Karpas-422 (cell line): Measurements from ENCODE around the gene EFR3B. TPM values are rescaled to one million over a fixed set of nuclear protein-coding genes. Genes with fewer than 3 reads are reported as not detected.

ENCODE experiments used
- DNase-seq: peaks from one replicate; pipeline ENCODE4 v3.0.0-alpha.2; 2015
- H2AFZ ChIP-seq: fragments of 200-600 bp; sonication (generic); 2 replicates; pipeline ENCODE4 v1.6.1; 2014; ENCODE audit warnings: antibody characterized with exemption, low read length, mixed read lengths
- H3K27ac ChIP-seq: fragments of 200-600 bp; sonication (generic); 2 replicates; pipeline ENCODE4 v1.5.1; 2014; ENCODE audit warnings: mild to moderate bottlenecking, low read length, moderate library complexity
- H3K27me3 ChIP-seq: fragments of 200-600 bp; sonication (generic); 2 replicates; pipeline ENCODE4 v1.6.1; 2014; ENCODE audit warnings: low read length, mixed read lengths
- H3K36me3 ChIP-seq: fragments of 200-600 bp; sonication (generic); 2 replicates; pipeline ENCODE4 v1.6.1; 2014; ENCODE audit warnings: low read length, mixed read lengths; ENCODE audit not compliant: insufficient read depth
- H3K4me1 ChIP-seq: fragments of 200-600 bp; sonication (generic); 2 replicates; pipeline ENCODE4 v1.6.1; 2014; ENCODE audit warnings: mild to moderate bottlenecking, low read length, mixed read lengths
- H3K4me2 ChIP-seq: fragments of 200-600 bp; sonication (generic); 2 replicates; pipeline ENCODE4 v1.6.1; 2014; ENCODE audit warnings: low read length, low read depth, mild to moderate bottlenecking; ENCODE audit not compliant: poor library complexity, severe bottlenecking
- H3K4me3 ChIP-seq: fragments of 200-600 bp; sonication (generic); 2 replicates; pipeline ENCODE4 v1.5.1; 2014; ENCODE audit warnings: mild to moderate bottlenecking, antibody characterized with exemption, low read length, mixed read lengths
- H3K79me2 ChIP-seq: fragments of 200-600 bp; sonication (generic); 2 replicates; pipeline ENCODE4 v1.6.1; 2014; ENCODE audit warnings: mild to moderate bottlenecking, low read length, mixed read lengths
- H3K9ac ChIP-seq: fragments of 200-600 bp; sonication (generic); 2 replicates; pipeline ENCODE4 v1.6.0; 2014; ENCODE audit warnings: low read length
- H3K9me2 ChIP-seq: fragments of 200-600 bp; sonication (generic), shearing (Covaris generic); replicated peaks from 2 replicates; pipeline ENCODE4 v1.6.0; 2014; ENCODE audit warnings: mild to moderate bottlenecking, low read length, moderate library complexity; ENCODE audit not compliant: insufficient read depth
- H3K9me3 ChIP-seq: fragments of 300-700, 200-600 bp; sonication (generic); 2 replicates; pipeline ENCODE4 v1.6.1; 2014; ENCODE audit warnings: low read length, mixed read lengths
- H4K20me1 ChIP-seq: fragments of 200-600 bp; sonication (generic); 2 replicates; pipeline ENCODE4 v1.6.1; 2014; ENCODE audit warnings: mild to moderate bottlenecking, antibody characterized with exemption, low read length, low read depth; ENCODE audit not compliant: insufficient read depth
- total RNA-seq: library from RNA; depleted of rRNA; stranded (reverse); fragments of >200 nt; shearing (Covaris generic); gene quantifications from 2 replicates; pipeline ENCODE4 v1.2.3, GENCODE V29; 2014; ENCODE audit warnings: low replicate concordance

EFR3B gene
- total RNA-seq, 1 experiment from 2014 or later: 0.22 TPM

DNA sequence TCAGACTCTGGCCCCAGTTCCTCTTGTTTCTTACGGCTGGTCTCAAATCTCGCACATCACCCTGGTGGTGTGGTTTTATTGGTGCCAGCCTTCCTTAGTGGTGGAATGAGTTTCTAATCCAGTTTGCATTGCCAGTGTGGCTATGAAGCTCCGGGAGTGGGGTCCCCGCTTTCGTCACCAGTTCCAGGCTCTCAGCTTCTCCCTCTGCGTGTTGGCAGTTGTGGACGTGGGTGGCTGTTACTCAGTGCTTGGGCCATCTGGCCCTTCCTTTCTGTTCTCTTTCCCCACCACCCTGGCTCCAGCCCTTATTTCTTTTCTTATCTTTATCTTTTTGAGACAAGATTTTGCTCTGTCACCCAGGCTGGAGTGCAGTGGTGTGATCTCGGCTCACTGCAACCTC, 30.1 kb downstream of the EFR3B start:
- Histone ChIP-seq H3K9me3 (no peaks in the 10 kb centered on the region), H2AFZ (no peak overlapping the region), H3K9me2 (no peaks in the 10 kb centered on the region), H3K36me3 (no peaks in the 10 kb centered on the region), H3K4me3 (no peak overlapping the region), H3K27me3 (no peaks in the 10 kb centered on the region), H3K4me1 (peaks cover 26% of the 10 kb centered on the region), H3K4me2 (no peak overlapping the region), H3K9ac (no peak overlapping the region), H3K27ac (no peak overlapping the region), H4K20me1 (no peaks in the 10 kb centered on the region), H3K79me2 (no peaks in the 10 kb centered on the region)
- no peak for DNase-seq

DNA sequence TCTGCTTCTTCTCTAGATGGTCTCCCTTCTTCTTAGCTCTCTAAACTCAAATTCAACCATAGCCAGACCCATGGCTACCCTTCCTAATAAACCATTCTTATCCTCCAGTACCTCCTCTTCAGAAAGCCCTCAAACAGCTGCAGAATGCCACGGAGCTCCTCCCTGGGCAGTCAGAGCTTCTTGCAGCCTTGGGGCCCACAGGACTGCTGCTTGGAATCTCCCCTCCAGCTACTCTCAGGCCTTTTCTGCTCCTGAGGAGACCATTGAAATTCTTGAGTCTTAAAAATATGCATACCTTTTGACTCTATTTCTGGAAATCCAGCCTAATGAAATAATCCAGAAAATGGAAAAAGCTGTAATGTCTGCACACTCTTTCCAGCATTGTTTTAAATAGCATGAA, 30.7 kb downstream of the EFR3B start:
- no peak for DNase-seq
- no peak overlapping the region for H3K4me2 ChIP-seq
- no peak overlapping the region for H3K4me3 ChIP-seq
- H4K20me1 ChIP-seq: no peaks in the 10 kb centered on the region
- no peak overlapping the region for H3K27ac ChIP-seq
- no peaks in the 10 kb centered on the region for H3K9me3 ChIP-seq
- peaks cover 28% of the 10 kb centered on the region for H3K4me1 ChIP-seq
- no peaks in the 10 kb centered on the region for H3K27me3 ChIP-seq
- H3K36me3 ChIP-seq: no peaks in the 10 kb centered on the region
- no peak overlapping the region for H3K9ac ChIP-seq
- no peaks in the 10 kb centered on the region for H3K79me2 ChIP-seq
- H2AFZ ChIP-seq: no peak overlapping the region
- no peaks in the 10 kb centered on the region for H3K9me2 ChIP-seq

DNA sequence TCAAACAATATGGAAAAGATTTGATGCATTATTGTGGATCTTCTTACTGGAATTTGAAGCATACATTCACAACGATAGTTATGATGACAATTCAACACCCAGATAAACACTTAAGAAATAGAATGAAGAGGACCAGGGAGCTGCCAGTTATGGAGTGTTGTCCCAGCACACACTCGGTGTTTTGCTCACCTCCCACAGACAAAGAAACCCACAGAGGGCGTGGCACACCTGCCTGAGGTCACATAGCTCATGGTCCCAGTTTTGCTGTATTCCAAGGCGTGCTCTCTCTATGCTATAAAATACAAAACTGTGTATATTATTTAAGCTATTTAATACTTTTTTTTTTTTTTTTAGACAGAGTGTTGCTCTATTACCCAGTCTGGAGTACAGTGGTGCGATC, 31.1 kb downstream of the EFR3B start:
- no peaks in the 10 kb centered on the region for H3K9me3 ChIP-seq
- H3K9me2 ChIP-seq: no peaks in the 10 kb centered on the region
- H2AFZ ChIP-seq: no peak overlapping the region
- no peak overlapping the region for H3K9ac ChIP-seq
- H3K79me2 ChIP-seq: no peaks in the 10 kb centered on the region
- peaks cover 28% of the 10 kb centered on the region for H3K4me1 ChIP-seq
- DNase-seq: no peak
- no peak overlapping the region for H3K4me2 ChIP-seq
- H4K20me1 ChIP-seq: no peaks in the 10 kb centered on the region
- H3K27ac ChIP-seq: no peak overlapping the region
- H3K27me3 ChIP-seq: no peaks in the 10 kb centered on the region
- no peaks in the 10 kb centered on the region for H3K36me3 ChIP-seq
- no peak overlapping the region for H3K4me3 ChIP-seq

DNA sequence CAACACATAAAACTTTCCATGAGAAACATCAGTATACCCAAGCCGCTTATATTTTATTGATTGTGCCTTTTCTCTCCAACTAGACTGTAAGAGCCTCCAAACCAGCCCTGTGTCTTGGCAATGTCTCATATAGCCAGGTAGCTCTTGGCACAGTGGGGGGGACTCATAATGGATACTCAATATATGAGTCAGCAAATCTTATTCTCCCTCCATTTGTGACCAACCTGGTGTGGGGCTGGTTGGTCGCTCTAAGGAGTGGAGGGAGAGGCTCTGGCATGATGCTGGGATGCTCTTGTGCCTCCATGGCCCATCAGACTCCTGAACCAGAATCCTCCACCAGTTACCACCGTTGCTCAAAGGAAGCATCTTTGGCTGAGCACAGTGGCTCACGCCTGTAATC, 32.0 kb downstream of the EFR3B start:
- H3K4me2 ChIP-seq: no peak overlapping the region
- no peaks in the 10 kb centered on the region for H4K20me1 ChIP-seq
- no peak overlapping the region for H2AFZ ChIP-seq
- no peak overlapping the region for H3K4me3 ChIP-seq
- peaks cover 28% of the 10 kb centered on the region for H3K4me1 ChIP-seq
- no peaks in the 10 kb centered on the region for H3K9me2 ChIP-seq
- no peaks in the 10 kb centered on the region for H3K36me3 ChIP-seq
- no peaks in the 10 kb centered on the region for H3K79me2 ChIP-seq
- H3K27me3 ChIP-seq: no peaks in the 10 kb centered on the region
- no peak overlapping the region for H3K9ac ChIP-seq
- H3K9me3 ChIP-seq: no peaks in the 10 kb centered on the region
- DNase-seq: no peak
- H3K27ac ChIP-seq: no peak overlapping the region

DNA sequence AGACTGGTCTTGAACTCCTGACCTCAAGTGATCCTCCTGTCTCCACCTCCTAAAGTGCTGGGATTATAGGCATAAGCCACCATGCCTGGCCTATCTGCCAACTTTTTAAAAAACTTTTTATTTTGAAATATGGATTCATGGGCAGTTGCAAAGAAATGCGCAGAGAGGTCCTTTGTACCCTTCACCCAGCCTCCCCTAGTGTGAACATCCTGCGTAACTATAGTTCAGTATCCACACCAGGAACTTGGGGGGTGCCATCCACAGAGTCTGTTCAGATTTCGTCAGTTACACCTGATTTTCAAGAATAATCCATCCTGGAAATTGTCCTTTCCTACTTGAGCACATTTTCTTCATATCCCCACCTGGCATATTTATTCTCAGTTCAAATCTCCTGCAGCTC, 33.0 kb downstream of the EFR3B start:
- H3K36me3 ChIP-seq: no peaks in the 10 kb centered on the region
- H3K4me1 ChIP-seq: peaks cover 28% of the 10 kb centered on the region
- H3K27ac ChIP-seq: no peak overlapping the region
- no peaks in the 10 kb centered on the region for H3K27me3 ChIP-seq
- H3K4me3 ChIP-seq: 0 out of 2 replicates have a peak overlapping the region, but pooled peaks have one; percentile 13
- H3K9me2 ChIP-seq: no peaks in the 10 kb centered on the region
- H2AFZ ChIP-seq: peak overlapping the region; percentile 16; the same call in 1 of the 2 replicates
- no peaks in the 10 kb centered on the region for H3K9me3 ChIP-seq
- H3K9ac ChIP-seq: 0 out of 2 replicates have a peak overlapping the region, but pooled peaks have one; percentile 7
- no peak for DNase-seq
- H3K79me2 ChIP-seq: no peaks in the 10 kb centered on the region
- peak overlapping the region; percentile 55 for H3K4me2 ChIP-seq
- H4K20me1 ChIP-seq: no peaks in the 10 kb centered on the region

DNA sequence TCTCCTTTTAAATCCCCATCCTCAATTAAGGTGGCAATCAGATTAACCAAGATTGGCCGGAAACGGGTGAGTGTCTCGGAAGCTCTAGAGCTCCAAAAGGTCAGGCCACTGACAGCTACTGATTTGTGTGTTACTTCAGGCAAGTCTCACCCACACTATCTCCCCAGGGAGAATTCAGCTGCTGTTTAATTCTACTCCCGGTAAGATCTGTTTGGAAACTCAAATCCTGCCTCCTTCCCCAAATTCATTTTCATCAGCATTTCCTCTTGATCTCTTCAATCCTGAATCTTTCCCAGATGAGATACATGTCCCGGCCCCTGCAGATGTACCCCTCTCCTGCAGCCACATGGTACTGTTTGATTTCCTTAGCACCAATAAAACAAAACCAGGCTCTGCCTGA, 34.9 kb downstream of the EFR3B start:
- peak; percentile 72 for DNase-seq
- no peaks in the 10 kb centered on the region for H3K9me2 ChIP-seq
- no peaks in the 10 kb centered on the region for H3K79me2 ChIP-seq
- H3K4me1 ChIP-seq: peaks cover 28% of the 10 kb centered on the region
- no peak overlapping the region for H3K27ac ChIP-seq
- no peak overlapping the region for H2AFZ ChIP-seq
- peak overlapping the region; percentile 16; the same call in 1 of the 2 replicates for H3K4me3 ChIP-seq
- H3K9ac ChIP-seq: 0 out of 2 replicates have a peak overlapping the region, but pooled peaks have one; percentile 22
- no peaks in the 10 kb centered on the region for H3K27me3 ChIP-seq
- no peaks in the 10 kb centered on the region for H4K20me1 ChIP-seq
- peak overlapping the region; percentile 55 for H3K4me2 ChIP-seq
- H3K9me3 ChIP-seq: no peaks in the 10 kb centered on the region
- no peaks in the 10 kb centered on the region for H3K36me3 ChIP-seq

DNA sequence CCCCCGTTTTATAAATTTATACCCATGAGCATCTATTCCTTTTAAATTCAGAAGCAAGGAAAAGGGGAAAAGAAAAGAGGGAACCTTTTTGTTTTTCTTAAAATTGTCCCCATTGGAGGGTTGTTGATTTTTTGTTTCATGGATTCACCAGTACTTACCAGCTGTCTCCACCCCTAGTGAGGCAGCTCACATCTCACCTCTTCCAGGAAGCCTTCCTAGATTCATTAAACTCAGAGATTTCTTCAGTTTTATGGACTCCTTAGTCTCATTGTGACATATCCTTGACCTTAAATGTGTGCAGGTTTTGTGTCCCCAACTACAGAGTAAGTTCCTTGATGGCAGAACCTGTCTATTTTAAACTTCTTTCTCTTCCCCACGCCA, 35.9 kb downstream of the EFR3B start:
- no peaks in the 10 kb centered on the region for H3K9me3 ChIP-seq
- H3K36me3 ChIP-seq: no peaks in the 10 kb centered on the region
- no peak overlapping the region for H2AFZ ChIP-seq

DNA sequence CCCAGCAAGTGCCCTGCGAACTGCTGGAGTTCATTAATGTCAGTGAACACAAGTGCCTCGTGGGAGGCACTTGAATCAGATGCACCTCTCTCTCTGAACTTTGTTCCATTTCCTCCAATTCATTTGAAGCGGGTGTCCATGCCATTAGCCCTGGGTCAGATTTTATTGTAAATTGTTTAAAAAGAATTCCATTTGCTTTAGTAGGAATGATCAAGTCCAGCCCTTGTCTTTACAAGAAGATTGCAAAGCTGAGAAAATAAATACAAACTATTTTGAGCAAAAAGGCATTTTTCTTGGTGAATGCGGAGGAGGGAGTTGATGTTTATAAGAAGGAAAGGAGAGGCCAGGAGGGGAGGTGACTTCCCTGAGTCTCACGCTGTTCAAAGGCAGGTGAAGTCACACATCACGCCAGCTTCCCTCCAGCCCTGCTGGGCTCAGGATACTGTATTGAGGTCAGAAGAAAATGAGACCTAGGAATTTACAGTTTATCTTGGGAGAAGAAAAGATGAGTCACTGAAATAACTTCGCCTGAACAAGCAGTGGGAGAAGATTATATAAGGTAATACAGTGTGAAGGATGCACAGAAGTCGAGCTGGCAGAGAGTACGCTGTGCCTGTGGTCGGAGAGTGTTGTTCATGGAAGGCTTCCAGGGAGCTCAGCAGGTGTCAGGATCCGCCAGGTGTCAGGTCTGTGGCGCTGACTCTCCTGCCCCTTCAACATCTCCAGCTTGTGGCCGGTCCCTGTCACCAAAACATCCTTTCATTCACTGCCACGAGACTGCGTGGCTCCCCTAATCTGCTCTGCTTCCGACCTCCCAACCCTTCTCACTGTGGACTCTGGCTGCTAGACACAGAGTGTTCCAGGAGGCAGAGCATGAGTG, 36.5 kb downstream of the EFR3B start:
- no peaks in the 10 kb centered on the region for H3K9me3 ChIP-seq
- H3K36me3 ChIP-seq: no peaks in the 10 kb centered on the region
- H3K9ac ChIP-seq: no peak overlapping the region
- peaks cover 39% of the 10 kb centered on the region for H3K4me1 ChIP-seq
- no peak overlapping the region for H3K27ac ChIP-seq
- DNase-seq: no peak
- no peak overlapping the region for H2AFZ ChIP-seq
- H3K9me2 ChIP-seq: no peaks in the 10 kb centered on the region
- no peaks in the 10 kb centered on the region for H3K27me3 ChIP-seq
- no peaks in the 10 kb centered on the region for H3K79me2 ChIP-seq
- no peak overlapping the region for H3K4me2 ChIP-seq
- no peak overlapping the region for H3K4me3 ChIP-seq
- H4K20me1 ChIP-seq: no peaks in the 10 kb centered on the region

More for the DNA sequence above, 35.9 kb downstream of the EFR3B start:
- Histone ChIP-seq H3K4me3 (no peak overlapping the region), H4K20me1 (no peaks in the 10 kb centered on the region), H3K4me2 (no peak overlapping the region), H3K27ac (no peak overlapping the region), H3K27me3 (no peaks in the 10 kb centered on the region), H3K79me2 (no peaks in the 10 kb centered on the region), H3K9ac (no peak overlapping the region), H3K4me1 (peaks cover 32% of the 10 kb centered on the region), H3K9me2 (no peaks in the 10 kb centered on the region)
- no peak for DNase-seq
